COR-L47 (cell line): Measurements from ENCODE around the gene SP140L.
"Not testable (repeated sequence)": the region's sequence is repeated elsewhere in the genome, so short reads cannot be mapped to it uniquely, and the experiment has no call there.

Source experiments
- DNase-seq: peaks from one replicate; lab custom pipeline; 2025; lab: John Stamatoyannopoulos, UW

SP140L gene

GRCh38 chr2:230418341-230419016 lies 91.5 kb downstream of the SP140L start:
- DNase-seq, result no peak

- no peak for DNase-seq
Measured at GRCh38 chr2:230419181-230419580, 92.2 kb downstream of the SP140L start.

GRCh38 chr2:230422149-230422548 lies 95.2 kb downstream of the SP140L start:
- no peak for DNase-seq

GRCh38 chr2:230423851-230424458 lies 97.0 kb downstream of the SP140L start:
- no peak for DNase-seq

GRCh38 chr2:230425377-230425776 lies 98.4 kb downstream of the SP140L start:
- DNase-seq, result no peak

GRCh38 chr2:230429513-230429912 lies 102.5 kb downstream of the SP140L start:
- no peak for DNase-seq

- no peak for DNase-seq
Measured at GRCh38 chr2:230430957-230431910, 104.2 kb downstream of the SP140L start.

DNA sequence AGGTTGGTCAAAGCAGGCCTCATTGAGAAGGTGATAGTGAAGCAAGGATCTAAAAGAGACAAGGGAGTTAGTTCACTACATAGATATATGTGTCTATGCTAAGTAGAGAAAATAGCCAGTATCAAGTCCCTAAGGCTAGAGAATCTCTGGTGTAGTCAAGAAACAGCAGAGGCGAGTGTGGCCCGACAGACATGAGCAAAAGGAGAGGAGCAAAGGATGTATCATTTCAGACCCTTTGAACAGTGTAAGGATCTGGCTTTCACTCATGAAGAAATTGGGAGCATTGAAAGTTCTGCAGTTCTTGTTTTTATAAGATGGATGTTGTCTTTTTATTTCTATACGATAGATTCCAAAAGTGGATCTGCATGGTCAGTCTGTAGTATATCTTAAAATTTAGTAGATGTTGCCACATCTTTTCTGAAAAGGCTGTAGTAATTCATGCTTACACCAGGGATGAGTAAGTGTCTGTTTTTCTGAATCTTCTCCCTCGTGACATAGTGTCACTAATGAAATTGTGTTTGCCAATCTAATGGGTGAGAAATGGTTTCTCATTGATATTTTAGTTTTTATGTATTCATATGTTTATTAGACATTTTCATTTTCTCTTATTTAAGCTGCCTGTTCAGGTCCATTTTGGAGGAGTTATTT lies 107.8 kb downstream of the SP140L start:
- no peak for DNase-seq

- no peak for DNase-seq
Measured at GRCh38 chr2:230435431-230435830, 108.4 kb downstream of the SP140L start.

GRCh38 chr2:230439121-230439520 lies 112.1 kb downstream of the SP140L start:
- DNase-seq, result not testable (repeated sequence)

DNA sequence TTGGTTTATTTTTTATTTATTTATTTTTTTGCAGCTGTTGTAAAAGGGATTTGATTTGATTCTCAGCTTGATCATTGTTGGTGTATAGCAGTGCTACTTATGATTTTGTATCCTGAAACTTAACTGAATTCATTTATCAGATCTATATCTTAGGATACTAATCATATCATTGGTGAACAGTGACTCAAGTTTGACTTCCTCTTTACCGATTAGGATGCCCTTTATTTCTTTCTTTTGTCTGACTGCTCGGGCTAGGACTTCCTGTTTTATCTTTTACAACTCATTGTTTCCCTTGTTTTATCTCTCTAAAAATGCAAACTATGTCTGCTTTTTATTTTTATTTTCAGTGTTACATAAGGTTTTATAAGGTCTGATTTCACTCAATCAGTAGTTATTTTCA lies 112.6 kb downstream of the SP140L start:
- no peak for DNase-seq

DNA sequence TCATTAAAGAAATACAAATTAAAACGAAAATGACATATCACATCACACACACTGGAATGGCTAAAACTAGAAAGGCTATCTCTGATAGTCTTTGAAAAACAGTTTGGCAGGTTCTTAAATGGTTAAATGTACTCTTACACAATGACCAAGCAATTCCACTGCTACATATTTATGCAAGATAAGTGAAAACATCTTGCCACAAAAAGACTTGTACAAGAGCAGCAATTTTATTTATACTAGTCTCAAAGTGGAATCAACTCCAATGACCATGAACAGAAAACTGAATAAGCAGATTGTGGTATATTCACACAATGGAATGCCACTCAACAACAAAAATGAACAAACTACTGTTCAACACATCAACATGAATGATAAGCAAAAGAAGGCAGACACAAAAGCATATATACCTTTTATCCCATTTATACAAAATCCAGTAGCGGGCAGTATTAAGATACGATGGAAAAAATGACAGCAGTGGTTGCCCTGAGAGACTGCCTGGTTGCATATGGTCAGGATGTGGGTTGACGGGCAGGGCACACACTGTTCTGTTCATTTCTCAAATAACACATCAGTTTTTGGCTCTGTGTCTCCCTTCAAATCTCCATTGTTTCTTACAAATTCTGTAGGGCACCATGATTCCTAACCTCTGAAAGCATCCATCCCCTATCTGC lies 114.4 kb downstream of the SP140L start:
- no peak for DNase-seq

DNA sequence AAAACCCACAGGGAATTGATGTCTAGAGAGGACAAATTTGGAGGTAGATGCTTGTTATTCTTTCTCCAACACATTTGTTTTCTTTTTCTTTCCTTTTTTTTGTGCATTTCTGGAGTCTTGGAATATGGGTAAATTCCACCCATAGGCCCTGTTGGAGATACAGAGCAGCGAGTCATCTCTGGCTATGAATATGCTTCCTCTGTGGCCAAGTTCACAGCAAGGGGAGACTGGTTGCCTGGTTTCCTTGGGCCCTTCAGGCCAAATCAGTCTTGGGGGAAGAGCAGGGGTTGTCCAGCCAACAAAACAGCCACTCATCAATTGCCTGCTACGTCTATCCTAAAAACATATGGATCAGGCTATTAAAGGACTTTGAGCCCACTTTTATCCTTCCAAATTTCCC lies 116.5 kb downstream of the SP140L start:
- no peak for DNase-seq

- no peak for DNase-seq
Measured at GRCh38 chr2:230444832-230445231, 117.8 kb downstream of the SP140L start.

- no peak for DNase-seq
Measured at GRCh38 chr2:230447036-230447435, 120.0 kb downstream of the SP140L start.

DNA sequence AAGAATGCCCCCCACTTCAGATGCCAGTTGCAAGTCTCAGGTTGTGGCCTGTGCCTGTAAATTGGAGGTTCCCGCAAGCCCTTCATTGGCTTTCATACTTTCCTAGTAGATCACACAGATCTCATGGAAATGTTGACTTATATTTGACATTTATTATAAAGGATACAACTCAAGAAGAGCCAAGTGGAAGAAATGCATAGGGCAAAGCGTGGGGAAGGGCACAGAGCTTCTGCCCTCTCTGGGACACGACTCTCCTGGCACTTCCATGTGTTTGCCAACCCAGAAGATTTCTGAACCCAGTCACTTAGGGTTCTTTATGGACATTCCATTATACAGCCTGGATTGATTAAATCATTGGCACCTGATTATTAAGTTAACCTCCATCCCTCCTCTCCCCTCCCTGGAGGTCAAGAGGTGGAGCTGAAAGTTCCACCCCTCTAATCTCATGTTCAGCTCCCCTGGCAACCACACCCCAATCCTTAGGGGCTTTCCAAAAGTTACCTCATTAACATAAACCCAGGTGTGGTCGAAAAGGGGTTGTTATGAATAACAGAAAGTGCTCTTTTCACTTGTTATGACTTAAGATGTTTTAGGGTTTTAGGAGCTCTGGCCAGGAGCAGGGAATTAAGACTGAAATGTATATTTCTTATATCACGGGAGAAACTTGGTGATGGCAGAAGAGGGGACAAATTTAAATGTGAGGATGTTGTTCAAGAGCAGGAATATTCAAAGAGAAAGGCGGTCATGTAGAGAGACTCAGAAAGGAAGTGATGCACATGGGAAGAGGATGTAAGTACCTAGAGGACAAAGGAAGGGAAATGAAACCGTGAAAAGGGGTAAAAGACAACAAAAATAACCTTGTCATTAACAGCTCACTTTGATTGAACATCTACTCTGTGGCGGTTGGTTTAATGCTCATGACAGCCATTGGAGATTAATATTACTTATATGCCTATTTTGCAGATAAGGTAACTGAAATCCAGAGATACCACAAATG lies 120.8 kb downstream of the SP140L start:
- DNase-seq, result no peak

DNA sequence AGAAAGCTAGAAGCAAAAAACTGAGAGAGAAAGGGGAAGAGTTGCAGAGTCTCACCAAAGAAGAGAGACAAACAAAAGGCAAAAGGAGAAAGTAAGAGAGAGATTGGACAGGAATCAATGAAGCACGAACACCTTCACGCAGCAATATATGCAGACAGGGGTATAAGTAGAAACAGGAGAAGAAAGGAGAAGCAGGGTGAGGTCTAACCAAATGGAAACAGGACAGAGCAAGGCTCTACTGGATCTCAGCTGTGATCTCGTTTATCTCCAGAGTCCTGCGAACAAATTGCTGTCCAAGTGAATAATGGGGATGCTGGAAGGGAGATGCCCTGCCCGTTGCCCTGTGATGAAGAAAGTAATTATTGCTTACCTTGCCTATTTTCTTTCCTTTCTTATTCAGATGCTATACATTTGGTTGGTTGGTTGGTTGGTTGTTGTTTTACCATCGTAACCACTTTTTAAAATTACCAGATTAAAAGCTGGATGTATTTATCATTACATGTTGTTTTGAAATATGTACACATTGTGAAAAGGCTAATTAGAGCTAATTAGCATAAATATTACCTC lies 123.0 kb downstream of the SP140L start:
- DNase-seq, result no peak

DNA sequence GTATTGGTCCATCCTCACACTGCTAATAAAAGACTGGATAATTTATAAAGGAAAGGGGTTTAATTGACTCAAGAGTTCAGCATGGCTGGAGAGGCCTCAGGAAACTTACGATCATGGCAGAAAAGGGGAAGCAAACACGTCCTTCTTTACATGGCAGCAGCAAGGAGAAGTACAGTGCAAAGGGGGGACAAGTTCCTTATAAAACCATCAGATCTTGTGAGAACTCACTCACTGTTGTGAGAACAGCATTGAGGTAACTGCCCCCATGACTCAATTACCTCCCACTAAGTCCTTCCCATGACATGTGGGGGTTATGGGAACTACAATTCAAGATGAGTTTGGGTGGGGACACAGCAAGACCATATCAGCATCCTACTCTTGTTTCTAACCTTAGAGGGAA lies 126.0 kb downstream of the SP140L start:
- DNase-seq, result no peak
